ENCODE data around the gene NFIB. TPM values are rescaled to one million over a fixed set of nuclear protein-coding genes. Genes with fewer than 3 reads are reported as not detected.

Gene NFIB
- total and polyA plus RNA-seq, 2 of the 13 experiments (the other 11 are each of a cell fraction or from before 2014, with no cell fraction given): 0.98 to 4.6 TPM

DNA sequence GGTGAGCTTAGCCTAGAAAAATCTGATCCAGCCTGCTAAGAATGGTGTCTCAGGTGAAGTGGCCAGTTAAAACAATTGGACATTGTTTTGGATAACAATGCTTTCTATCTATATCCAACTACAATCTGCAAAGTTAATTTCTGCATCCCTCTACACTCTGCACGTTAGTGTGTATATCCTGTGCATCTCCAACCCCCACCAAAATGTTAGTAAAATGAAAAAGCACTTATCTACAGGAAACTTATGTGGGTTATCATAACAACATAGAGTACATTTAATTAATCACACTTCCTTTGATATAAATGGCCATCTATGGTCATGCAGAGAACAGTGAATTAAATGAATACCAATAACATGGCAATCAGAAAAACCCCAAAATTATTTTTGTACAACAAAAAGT lies 158.7 kb downstream of the NFIB start (continued):
- TF ChIP-seq GABPB1 (CRISPR knock-in tag; IDR thresholded peaks at IDR 0.05): no peak

DNA sequence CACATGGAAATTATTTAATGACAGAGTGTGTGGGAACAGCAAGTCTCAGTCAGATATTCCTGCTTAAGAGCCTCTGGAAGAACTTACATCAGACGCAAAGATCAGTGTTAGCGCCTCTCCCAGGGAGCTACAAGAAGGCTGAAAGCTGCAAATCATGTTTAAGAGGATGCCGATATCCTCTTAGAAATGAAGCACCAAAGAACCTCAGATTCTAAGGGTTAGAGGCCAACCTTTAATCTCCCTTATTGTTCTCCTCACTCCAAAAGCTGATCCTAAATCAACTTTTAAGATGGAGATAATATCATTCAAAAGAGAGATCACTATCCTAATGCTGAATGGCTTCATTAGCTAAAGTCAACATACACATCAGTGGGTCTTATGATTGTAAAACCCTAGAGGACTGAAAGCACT lies 160.6 kb downstream of the NFIB start:
- intact Hi-C loops (cut with micrococcal nuclease; ENCODE audit: unreplicated experiment) (no loop called here), in situ Hi-C loops (cut with HindIII; ENCODE audit: extremely low pct_ligation_motif_present, low pct_unique_long_range_greater_than_20kb) (no loop called here)
- H4K20me1 ChIP-seq (ENCODE audit: insufficient read depth, low read length): no peaks in the 10 kb centered on the region
- WGBS (ENCODE audit: low lambda C conversion rate): 72% methylated on average over 3 of the region's 3 CpGs
- no peak overlapping the region for H3K9ac ChIP-seq (ENCODE audit: insufficient read depth, low read depth, low read length)
- H3K4me1 ChIP-seq (ENCODE audit: insufficient read depth, low read length): no peaks in the 10 kb centered on the region
- ChIA-PET CTCF (ENCODE audit: low intra/inter-chr PET ratio, low total read pairs) (no interaction called here), POLR2A (no interaction called here)
- no peak overlapping the region for H2AFZ ChIP-seq (ENCODE audit: low read length)
- H3K79me2 ChIP-seq (ENCODE audit: insufficient read depth, low read length): no peaks in the 10 kb centered on the region
- no peak for FAIRE-seq
- no TSS peak for BruUV-seq (replicated peaks)
- DNase-seq (ENCODE audit: low spot score): no peak
- H3K9me3 ChIP-seq (ENCODE audit: low read length): no peaks in the 10 kb centered on the region
- H3K4me3 ChIP-seq (replicated peaks in 1 of 3; ENCODE audit: insufficient read depth in 1 of 3, low read depth in 2 of 3, low read length in 3 of 3): no peak overlapping the region
- no peak overlapping the region for H3K4me2 ChIP-seq (ENCODE audit: low read depth, low read length)
- H3K27me3 ChIP-seq (ENCODE audit: control insufficient read depth in 1 of 2, insufficient read depth in 2 of 2, low read length in 2 of 2): no peaks in the 10 kb centered on the region; a peak in 1 of 5 replicates
- TF ChIP-seq MED13 (CRISPR knock-in tag; IDR thresholded peaks at IDR 0.05): no peak
- no peak for TF ChIP-seq CHD4 (IDR thresholded peaks at IDR 0.05; ENCODE audit: borderline replicate concordance, low read length)
- no peak for TF ChIP-seq RAD21 (CRISPR knock-in tag; IDR thresholded peaks at IDR 0.05)
- no peak for TF ChIP-seq NR2F2 (IDR thresholded peaks at IDR 0.05; ENCODE audit: borderline replicate concordance, low read depth)
- no peak for TF ChIP-seq SRSF4 (IDR thresholded peaks at IDR 0.05; ENCODE audit: low read depth, low read length, poor library complexity, severe bottlenecking)
- TF ChIP-seq, protein P1, sequence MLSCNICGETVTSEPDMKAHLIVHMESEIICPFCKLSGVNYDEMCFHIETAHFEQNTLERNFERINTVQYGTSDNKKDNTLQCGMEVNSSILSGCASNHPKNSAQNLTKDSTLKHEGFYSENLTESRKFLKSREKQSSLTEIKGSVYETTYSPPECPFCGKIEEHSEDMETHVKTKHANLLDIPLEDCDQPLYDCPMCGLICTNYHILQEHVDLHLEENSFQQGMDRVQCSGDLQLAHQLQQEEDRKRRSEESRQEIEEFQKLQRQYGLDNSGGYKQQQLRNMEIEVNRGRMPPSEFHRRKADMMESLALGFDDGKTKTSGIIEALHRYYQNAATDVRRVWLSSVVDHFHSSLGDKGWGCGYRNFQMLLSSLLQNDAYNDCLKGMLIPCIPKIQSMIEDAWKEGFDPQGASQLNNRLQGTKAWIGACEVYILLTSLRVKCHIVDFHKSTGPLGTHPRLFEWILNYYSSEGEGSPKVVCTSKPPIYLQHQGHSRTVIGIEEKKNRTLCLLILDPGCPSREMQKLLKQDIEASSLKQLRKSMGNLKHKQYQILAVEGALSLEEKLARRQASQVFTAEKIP (CRISPR knock-in tag; IDR thresholded peaks at IDR 0.05; ENCODE audit: borderline replicate concordance): no peak
- TF ChIP-seq DNMT3B (CRISPR knock-in tag; conservative IDR thresholded peaks at IDR 0.05): no peak
- TF ChIP-seq ISL2 (CRISPR knock-in tag; IDR thresholded peaks at IDR 0.05): no peak
- no peak for TF ChIP-seq YEATS4 (CRISPR knock-in tag; IDR thresholded peaks at IDR 0.05; ENCODE audit: borderline replicate concordance)
- no peak for TF ChIP-seq FOXM1 (CRISPR knock-in tag; IDR thresholded peaks at IDR 0.05)
- TF ChIP-seq, protein P2, sequence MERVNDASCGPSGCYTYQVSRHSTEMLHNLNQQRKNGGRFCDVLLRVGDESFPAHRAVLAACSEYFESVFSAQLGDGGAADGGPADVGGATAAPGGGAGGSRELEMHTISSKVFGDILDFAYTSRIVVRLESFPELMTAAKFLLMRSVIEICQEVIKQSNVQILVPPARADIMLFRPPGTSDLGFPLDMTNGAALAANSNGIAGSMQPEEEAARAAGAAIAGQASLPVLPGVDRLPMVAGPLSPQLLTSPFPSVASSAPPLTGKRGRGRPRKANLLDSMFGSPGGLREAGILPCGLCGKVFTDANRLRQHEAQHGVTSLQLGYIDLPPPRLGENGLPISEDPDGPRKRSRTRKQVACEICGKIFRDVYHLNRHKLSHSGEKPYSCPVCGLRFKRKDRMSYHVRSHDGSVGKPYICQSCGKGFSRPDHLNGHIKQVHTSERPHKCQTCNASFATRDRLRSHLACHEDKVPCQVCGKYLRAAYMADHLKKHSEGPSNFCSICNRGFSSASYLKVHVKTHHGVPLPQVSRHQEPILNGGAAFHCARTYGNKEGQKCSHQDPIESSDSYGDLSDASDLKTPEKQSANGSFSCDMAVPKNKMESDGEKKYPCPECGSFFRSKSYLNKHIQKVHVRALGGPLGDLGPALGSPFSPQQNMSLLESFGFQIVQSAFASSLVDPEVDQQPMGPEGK (CRISPR knock-in tag; IDR thresholded peaks at IDR 0.05): no peak
- no peak for TF ChIP-seq HNF4G (IDR thresholded peaks at IDR 0.05; ENCODE audit: borderline replicate concordance, low read depth, low read length)
- TF ChIP-seq HNF4G (CRISPR knock-in tag; IDR thresholded peaks at IDR 0.05; ENCODE audit: borderline replicate concordance, low read depth): no peak
- TF ChIP-seq, protein P3, sequence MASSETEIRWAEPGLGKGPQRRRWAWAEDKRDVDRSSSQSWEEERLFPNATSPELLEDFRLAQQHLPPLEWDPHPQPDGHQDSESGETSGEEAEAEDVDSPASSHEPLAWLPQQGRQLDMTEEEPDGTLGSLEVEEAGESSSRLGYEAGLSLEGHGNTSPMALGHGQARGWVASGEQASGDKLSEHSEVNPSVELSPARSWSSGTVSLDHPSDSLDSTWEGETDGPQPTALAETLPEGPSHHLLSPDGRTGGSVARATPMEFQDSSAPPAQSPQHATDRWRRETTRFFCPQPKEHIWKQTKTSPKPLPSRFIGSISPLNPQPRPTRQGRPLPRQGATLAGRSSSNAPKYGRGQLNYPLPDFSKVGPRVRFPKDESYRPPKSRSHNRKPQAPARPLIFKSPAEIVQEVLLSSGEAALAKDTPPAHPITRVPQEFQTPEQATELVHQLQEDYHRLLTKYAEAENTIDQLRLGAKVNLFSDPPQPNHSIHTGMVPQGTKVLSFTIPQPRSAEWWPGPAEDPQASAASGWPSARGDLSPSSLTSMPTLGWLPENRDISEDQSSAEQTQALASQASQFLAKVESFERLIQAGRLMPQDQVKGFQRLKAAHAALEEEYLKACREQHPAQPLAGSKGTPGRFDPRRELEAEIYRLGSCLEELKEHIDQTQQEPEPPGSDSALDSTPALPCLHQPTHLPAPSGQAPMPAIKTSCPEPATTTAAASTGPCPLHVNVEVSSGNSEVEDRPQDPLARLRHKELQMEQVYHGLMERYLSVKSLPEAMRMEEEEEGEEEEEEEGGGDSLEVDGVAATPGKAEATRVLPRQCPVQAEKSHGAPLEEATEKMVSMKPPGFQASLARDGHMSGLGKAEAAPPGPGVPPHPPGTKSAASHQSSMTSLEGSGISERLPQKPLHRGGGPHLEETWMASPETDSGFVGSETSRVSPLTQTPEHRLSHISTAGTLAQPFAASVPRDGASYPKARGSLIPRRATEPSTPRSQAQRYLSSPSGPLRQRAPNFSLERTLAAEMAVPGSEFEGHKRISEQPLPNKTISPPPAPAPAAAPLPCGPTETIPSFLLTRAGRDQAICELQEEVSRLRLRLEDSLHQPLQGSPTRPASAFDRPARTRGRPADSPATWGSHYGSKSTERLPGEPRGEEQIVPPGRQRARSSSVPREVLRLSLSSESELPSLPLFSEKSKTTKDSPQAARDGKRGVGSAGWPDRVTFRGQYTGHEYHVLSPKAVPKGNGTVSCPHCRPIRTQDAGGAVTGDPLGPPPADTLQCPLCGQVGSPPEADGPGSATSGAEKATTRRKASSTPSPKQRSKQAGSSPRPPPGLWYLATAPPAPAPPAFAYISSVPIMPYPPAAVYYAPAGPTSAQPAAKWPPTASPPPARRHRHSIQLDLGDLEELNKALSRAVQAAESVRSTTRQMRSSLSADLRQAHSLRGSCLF (CRISPR knock-in tag; IDR thresholded peaks at IDR 0.05; ENCODE audit: borderline replicate concordance): no peak
- no peak for TF ChIP-seq THYN1 (CRISPR knock-in tag; IDR thresholded peaks at IDR 0.05; ENCODE audit: borderline replicate concordance, low read depth)
- ATAC-seq: no peak
- no peak overlapping the region for H3K27ac ChIP-seq (ENCODE audit: extremely low read length, insufficient read depth, low read length)
- no peaks in the 10 kb centered on the region for H3K36me3 ChIP-seq (replicated peaks in 1 of 2; ENCODE audit: control insufficient read depth in 1 of 2, insufficient read depth in 2 of 2, low read length in 2 of 2)

All from HepG2 (cell line).